GM19035 (cell line): ENCODE data around the gene SLC23A2.
"Not testable (repeated sequence)": the region's sequence is repeated elsewhere in the genome, so short reads cannot be mapped to it uniquely, and the experiment has no call there.

Experiments used
- ATAC-seq: cut with Tn5 transposase; IDR thresholded peaks from one replicate; pipeline ENCODE4 v1.9.1; 2021; ENCODE audit not compliant: unreplicated experiment

SLC23A2 gene

GRCh38 chr20:4883051-4883450 lies 118.3 kb downstream of the SLC23A2 start:
- no peak for ATAC-seq

GRCh38 chr20:4881006-4881730 lies 120.1 kb downstream of the SLC23A2 start:
- ATAC-seq, result no peak

GRCh38 chr20:4880051-4880450 lies 121.3 kb downstream of the SLC23A2 start:
- ATAC-seq, result no peak

GRCh38 chr20:4878099-4878498 lies 123.2 kb downstream of the SLC23A2 start:
- not testable (repeated sequence) for ATAC-seq

- no peak for ATAC-seq
These were observed 124.6 kb downstream of the SLC23A2 start for GRCh38 chr20:4876731-4877130.

GRCh38 chr20:4876301-4876700 lies 125.0 kb downstream of the SLC23A2 start:
- no peak for ATAC-seq

- no peak for ATAC-seq
These were observed 125.7 kb downstream of the SLC23A2 start for GRCh38 chr20:4875578-4876067.

GRCh38 chr20:4873396-4873795 lies 127.9 kb downstream of the SLC23A2 start:
- ATAC-seq, result no peak

GRCh38 chr20:4871486-4871885 lies 129.8 kb downstream of the SLC23A2 start:
- no peak for ATAC-seq

GRCh38 chr20:4870906-4871305 lies 130.4 kb downstream of the SLC23A2 start:
- no peak for ATAC-seq

- ATAC-seq, result no peak
These were observed 131.8 kb downstream of the SLC23A2 start for GRCh38 chr20:4869290-4870193.

- ATAC-seq, result no peak
These were observed 134.3 kb downstream of the SLC23A2 start for GRCh38 chr20:4867051-4867450.

GRCh38 chr20:4866429-4866828 lies 134.9 kb downstream of the SLC23A2 start:
- ATAC-seq, result no peak

- ATAC-seq, result no peak
These were observed 137.0 kb downstream of the SLC23A2 start for GRCh38 chr20:4864311-4864752.

- no peak for ATAC-seq
These were observed 138.6 kb downstream of the SLC23A2 start for GRCh38 chr20:4862661-4863060.

- no peak for ATAC-seq
These were observed 139.3 kb downstream of the SLC23A2 start for GRCh38 chr20:4861961-4862360.

- ATAC-seq, result no peak
These were observed 143.3 kb downstream of the SLC23A2 start for GRCh38 chr20:4858000-4858399.

- ATAC-seq, result no peak
These were observed 145.1 kb downstream of the SLC23A2 start for GRCh38 chr20:4856022-4856755.

GRCh38 chr20:4855555-4855954 lies 145.8 kb downstream of the SLC23A2 start:
- no peak for ATAC-seq

GRCh38 chr20:4855097-4855496 lies 146.2 kb downstream of the SLC23A2 start:
- ATAC-seq, result no peak

GRCh38 chr20:4854561-4854901 lies 146.8 kb downstream of the SLC23A2 start:
- no peak for ATAC-seq
